ENCODE results near the gene CWF19L1.

Gene CWF19L1

DNA sequence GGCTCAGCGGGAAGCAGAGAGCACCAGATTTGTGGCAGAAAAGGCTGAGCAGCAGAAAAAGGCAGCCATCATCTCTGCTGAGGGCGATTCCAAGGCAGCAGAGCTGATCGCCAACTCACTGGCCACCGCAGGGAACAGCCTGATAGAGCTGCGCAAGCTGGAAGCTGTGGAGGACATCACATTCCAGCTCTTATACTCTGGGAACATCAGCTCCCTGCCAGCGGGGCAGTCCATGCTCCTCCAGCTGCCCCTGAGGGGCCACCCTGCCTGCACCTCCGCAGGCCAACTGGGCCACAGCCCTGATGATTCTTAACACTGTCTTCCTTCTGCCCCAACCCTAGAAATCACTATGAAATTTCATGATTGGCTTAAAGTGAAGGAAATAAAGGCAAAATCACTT is 18.6 kb downstream of the CWF19L1 start:
- DNase-seq = no peak

DNA sequence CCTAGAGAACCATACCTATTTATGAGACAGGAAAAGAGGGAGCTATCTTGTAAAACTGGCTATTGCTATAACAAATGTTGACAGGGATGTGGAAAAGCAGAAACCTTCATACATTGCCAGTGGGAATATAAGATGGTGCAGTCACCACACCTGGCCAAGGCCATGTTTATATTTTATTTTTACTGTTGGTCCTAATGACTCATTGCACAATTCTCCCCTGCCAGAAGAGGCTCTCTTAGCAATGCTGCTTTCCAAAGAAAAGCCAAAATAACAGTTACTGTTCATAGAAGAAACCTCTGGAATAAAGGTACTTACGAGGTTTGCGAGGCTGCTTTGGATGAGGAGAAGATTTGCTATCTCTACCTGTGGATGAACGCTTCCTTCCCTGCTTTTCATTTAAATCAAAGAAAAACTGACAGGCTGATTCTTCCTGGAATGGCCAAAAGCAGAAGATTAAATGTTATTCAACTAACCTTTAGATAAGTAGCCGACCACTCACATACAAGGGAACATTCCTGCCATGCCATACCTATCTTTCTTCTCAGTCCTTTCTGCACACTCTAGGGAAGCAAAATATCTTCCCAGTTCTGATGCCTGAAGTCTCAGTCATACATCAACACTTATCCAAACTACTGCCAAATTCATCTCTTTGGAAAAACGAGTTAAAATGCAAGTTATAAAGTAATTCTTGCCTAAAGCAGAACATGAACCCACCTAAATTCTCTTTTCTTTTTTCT is 21.8 kb downstream of the CWF19L1 start:
- no peak for DNase-seq

DNA sequence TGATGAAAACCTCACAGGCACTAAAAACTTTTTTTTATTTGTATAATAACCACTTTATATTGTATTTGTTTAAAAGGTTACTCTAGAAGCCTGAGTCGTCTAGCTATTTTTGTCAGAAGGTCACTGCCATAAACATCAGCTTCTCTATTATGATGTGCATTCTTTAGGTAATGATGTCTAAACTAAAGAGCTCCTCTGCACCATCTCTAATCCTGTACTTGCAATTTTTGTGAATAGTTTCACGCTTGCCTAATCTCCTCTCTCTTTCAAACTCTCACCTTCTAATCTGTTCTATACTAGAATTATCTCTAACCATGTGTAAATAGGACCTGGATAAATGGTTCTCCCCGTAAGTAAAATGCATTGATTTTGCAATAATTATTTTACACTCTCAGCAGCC is 27.6 kb downstream of the CWF19L1 start:
- no peak for DNase-seq

DNA sequence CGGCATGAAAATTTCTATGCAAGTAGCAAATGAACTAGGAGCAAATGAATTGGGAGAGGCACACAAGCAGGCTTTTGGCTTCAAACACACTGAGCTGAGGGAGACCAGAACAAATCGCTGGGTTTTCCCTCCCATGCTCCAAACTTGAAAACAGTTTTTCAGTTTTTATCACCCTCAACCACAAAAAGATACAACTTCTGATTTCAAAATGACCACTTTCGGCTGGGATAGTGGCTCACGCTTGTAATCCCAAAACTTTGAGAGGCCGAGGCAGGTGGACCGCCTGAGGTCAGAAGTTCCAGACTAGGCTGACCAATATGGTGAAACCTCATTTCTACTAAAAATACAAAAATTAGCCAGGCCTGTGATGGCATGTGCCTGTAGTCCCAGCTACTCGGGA is 29.0 kb downstream of the CWF19L1 start:
- no peak for DNase-seq

DNA sequence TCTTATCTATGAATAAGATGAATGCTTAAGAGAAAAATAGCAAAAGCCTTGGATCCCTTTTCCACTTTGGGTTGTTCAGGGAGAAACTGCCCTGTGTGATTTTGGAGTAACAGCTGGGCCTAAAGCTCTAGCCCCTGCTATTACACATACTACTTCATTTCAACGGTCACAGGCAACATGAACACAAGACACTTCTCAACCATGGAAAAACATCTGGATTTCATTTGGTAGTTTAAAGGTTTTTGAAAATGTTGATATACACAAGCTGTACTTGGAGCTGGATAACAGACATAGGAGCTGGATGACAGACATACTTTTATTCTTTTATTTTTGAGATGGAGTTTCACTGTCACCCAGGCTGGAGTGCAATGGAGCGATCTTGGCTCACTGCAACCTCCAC is 35.3 kb downstream of the CWF19L1 start:
- no peak for DNase-seq

DNA sequence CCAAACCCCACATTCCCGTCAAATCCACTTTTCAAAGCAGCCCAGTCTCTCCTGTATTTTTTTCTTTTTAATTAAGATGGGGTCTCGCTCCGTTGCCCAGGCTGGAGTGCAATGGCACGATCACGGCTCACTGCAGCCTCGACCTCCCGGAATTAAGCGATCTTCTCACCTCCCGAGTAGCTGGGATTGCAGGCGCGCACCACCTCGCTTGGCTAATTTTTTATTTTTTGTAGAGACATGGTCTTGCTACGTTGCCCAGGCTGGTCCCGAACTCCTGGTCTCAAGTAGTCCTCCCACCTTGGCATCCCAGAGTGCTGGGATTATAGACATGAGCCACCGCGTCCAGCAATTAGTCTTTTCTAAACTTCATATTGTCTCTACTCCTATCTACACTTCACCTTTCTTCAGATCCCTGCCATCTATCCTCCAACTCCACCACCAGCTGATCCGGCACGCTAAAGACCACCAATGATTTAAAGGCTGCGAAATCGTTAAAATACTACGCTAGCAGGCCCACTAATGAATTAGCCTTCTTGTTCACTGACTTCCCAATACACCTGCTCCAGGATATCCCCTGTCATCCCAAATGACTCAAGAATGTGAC is 37.5 kb downstream of the CWF19L1 start:
- DNase-seq = no peak

DNA sequence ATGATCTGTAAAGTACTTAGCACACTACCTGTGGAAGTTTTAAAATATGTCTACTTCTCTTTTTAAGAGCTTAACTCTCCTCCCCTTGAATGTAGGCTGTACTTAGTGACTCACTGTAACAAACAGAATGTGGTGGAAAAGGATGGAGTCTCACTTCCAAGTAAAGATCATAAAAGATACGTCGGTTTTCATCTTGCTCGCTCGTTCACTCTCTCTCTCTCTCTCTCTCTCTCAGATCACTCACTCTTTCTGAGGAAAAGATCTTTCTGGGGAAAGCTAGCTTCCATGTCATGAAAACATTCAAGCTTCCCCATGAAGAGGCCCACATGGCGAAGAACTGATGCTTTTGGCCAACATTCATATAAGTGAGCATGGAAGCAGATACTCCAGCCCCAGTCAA is 43.6 kb downstream of the CWF19L1 start:
- DNase-seq = no peak

DNA sequence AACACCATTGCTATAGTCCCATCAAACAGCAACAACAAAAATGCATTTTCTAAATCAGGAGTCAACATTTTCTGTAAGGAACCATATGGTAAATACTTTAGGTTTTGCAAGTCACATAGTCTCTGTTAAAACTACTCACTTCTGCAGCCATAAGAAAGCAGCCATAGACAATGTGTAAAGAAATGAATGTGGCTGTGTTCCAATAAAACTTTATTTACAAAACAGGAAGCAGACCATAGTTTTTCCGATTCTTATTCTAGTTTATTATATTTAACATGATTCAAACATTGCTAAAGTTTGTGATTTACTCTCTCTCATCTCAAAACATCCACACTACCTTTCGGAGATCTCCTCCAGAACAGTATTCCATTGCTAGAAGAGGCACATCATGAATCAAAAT is 44.9 kb downstream of the CWF19L1 start:
- no peak for DNase-seq

DNA sequence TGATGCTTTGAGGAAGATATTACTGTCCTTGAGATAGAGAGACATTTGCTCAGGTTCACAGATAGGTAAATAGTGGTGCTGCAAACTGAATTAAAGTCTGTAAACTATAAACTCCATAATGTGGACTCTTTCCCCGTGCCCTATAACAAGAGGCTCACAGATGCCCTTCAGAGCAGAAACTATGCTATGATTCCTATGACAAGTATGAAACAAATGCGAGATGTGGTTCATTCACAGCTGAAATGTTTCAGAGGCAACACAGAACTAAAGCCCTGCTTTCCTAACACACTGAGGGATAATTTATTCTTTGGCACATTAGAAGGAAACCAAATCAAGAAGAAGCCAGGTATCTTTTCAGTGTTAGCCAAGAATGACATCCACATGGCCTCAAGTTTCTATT is 51.4 kb downstream of the CWF19L1 start:
- no peak for DNase-seq

DNA sequence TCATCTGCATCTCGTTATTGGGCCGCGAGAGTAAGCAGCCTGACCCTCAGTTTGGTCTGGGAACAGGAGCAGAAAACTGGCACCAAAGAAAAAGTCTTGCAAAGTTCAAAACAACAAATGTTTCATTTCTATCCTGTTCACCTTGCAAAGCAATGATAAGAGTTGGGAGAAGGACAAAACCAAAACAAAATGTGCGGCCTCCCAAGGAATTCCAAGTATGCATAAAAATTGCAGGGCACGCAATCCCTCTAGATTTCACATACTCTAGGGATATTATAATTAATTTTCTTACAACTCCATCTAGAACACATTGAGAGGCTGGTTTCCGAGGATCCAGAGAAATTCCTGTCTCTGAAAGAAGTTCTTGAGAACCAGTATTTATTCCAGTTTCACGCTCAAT is 58.1 kb downstream of the CWF19L1 start:
- no peak for DNase-seq

DNA sequence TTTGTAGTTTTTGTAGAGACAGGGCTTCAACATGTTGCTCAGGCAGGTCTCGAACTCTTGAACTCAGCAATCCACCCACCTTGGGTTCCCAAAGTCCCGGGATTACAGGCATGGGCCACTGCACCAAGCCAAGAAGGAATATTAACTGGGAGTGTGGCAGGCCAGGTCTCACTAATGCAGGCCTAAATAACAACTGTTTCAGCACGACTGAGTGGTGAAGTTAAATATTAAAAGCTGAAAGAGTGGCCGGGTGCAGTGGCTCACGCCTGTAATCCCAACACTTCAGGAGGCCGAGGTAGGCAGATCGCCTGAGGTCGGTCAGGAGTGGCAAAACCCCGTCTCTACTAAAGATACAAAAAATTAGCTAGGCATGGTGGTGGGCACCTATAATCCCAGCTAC is 59.2 kb downstream of the CWF19L1 start:
- DNase-seq = no peak

DNA sequence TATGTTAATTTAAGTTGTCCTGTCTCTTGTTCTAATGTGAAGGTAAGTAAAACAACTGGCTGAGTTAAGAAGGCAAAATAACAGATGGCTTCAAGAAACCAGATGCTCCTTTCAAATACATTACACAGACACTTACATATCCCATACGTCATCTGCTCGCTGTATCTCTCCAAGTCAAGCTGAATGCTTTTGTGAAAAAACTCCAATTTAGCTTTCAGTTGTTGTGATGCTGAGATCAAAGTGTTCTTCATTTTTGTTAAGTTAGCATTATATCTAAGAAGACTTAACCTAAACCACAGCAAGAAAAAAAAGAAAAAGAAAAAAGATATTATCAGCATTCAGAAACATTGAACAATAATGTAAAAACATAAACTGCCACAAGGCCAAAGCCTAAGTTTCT is 63.1 kb downstream of the CWF19L1 start:
- DNase-seq = no peak

DNA sequence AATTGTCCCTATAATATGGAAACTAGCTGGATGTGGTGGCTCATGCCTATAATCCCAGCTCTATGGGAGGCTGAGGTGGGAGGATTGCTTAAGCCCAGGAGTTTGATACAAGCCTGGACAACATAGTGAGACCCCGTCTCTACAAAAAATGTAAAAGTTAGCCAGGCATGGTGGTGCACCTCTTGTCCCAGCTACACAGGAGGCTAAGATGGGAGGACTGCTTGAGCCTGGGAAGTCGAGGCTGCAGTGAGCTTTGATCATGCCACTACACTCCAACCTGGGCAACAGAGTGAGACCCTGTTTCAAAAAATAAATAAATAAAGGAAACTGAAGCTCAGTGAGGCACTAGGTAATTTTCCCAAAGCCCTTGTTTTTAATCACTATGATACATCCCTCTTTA is 65.9 kb downstream of the CWF19L1 start:
- no peak for DNase-seq

DNA sequence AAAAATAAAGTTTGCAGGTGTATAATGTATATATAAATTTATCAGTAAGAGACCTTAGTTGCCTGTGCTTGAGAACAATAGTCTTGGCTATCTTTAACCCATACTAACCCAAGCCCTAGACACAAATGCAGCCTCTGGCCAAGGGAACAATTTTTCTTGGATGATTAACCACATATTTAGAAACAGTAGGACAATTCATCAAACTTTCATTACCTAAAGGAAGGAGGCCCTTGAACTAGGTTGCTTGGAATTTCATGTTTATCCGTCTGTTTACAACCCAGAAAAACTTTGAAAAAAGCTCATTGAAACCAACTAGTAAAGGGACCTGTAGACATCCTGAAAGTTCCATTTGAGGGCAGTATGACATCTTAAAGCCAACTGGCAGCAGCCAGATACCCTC is 72.7 kb downstream of the CWF19L1 start:
- DNase-seq = no peak

DNA sequence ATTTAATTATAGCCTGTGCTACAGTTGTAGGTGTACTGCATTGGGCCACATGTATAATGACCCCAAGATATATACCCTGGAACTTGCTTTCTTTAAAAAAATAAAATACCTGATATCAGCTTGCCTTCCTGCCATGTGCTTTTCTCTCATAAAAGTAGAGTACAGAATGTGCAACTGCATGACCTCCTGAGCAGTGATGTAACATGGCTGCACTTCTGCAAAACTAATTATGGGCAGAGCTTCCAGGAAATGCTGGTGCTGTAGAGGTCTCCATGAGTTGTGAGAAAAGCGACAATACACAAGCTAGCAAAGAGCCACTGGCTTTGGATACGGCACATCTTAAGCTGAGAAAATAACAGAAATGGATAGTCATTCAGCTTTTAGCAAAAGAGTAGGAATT is 75.1 kb downstream of the CWF19L1 start:
- no peak for DNase-seq

DNA sequence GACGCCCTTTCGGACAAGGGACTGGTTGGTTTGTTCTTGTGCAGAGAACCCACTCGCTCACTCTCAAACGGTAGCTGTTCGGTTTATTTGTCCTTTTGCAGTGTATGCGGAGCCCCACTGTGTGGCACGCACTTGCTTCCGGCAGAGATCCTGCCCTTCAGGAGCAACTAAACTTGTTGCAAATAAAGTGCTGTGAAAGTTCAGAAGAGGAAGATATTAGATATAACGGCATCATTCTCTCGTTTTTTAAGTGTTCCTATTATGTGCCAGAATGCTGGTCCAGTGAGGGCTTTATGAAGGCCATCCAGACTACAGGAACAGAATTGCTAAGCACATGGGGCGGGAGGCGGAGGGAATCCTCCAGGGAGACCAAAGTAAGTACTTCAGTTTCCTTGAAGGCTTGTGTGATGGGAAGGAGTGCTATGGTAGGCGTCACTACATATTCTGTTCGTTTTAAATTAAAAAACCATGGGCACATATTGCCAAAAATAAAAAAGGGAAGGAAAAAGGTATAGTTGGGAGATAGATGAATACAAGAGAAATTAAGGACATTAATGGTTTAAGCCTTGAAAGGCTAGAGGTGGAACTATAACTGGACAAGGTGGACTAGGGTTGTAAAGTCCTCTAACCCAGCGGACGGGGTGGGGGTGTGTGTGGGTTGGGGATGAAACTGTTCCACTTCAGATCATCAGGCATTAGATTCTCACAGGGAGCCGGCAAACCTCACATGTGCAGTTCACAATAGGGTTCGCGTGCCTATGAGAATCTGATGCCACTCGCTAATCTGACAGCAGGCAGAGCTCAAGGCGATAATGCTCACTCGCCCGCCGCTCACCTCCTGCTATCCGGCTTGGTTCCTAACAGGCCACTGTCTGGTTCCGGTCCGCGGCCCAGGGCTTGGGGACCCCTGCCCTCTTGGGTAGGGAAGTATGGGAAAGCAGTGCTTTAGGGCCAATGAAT is 80.9 kb downstream of the CWF19L1 start:
- DNase-seq = no peak

DNA sequence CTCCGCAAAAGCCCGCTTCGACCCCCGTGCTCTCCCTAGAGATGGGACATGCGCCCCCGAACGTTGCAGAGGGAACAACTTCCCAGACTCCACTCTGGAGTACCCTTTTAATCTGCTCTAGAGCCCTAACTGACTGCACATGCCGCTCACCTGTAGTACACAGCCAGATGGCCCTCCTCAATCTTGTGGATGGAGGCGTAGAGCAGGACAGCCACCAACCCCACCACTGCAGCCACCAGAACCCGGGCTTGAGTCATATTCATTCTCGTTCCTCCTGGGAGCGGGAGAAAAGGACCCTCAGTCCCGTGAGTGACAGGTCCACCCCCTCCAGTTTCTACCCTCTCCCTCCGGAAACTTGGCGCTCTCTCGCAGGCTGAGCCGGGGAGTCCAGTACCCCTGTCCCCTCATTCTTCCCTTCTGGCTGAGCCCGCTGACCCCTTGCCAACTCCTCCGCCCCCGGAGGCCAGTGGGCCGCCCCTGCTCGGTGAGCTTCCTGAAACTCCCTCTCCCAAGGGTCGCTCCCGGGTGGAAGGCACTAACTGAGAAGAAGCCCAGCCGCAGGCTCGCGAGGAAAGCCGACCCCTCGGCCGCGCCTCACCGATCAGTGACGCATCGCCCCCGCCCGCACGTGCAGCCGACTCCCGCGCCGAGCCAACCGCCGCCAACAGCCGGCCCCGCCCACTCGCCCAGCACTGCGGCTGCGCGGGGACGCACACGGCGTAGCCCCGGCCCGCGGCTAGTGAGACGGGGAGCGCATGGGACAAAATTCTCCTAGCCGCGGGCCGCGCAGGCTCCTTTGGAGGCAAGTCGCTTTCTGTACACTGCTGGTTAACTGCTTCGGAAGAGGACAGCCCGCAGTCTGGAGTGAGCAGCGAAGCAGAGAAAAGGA is 81.8 kb downstream of the CWF19L1 start, which contains the start of gene ERLIN1:
ERLIN1 (minus strand) TSS at position 666 of the 889 bp plus-strand sequence; CDS start at position 263, 403 bp downstream.
- peak; percentile 93 for DNase-seq

DNA sequence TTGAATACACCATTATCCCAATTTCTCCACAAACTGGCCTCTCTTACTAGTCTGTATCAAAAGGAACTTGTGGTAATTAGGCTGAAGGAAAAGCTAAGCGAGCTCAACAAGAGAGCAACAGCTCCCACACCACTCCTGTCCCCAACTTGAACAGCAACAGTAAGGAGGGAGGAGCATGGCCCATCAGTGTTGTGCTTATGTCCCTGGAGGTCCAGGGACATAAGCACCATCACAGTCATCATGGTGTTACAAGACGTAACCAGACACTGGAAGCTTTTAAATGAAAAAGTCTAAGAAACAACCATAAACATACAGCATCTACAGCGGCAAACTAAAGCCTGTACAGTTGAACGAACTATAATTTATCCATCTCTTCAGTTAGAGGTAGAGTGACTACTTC is 82.6 kb downstream of the CWF19L1 start:
- DNase-seq = no peak

DNA sequence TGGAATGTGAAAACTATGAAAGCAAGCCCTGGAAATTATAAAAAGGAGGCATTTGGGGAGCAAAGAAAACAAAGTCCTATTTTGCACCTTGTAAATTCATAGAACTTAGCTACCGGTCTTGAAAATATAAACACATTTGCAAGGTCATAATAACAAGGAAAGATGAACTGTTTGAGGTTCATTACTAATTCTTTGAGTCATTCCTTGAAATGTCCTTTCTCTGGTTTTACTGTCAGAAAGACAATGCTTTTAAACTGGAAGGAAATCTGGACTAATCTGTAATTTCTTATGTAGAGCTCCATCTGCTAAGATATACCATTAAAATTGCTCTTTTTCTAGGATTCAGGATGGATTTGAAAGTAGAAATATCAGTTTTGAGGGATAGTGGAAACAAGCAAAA is 83.0 kb downstream of the CWF19L1 start:
- no peak for DNase-seq

DNA sequence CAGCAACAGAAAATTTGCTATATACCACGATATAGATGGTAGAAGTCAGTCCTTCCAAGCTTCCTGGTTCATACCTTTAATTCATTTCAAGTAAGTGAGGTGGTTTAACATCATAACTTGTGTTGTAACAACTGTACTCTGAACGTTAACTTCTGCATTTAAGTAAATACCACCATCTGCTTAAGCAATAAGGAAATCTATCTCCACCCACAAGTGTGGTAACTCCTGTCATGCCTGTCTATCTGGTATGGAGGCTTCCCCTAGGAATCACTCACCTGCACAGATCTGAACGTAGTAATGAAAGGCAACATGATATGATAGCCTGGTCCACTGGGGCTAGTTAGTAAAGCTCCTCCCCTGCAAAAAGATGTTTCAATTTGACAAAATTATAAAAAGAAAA is 84.0 kb downstream of the CWF19L1 start:
- no peak for DNase-seq

DNA sequence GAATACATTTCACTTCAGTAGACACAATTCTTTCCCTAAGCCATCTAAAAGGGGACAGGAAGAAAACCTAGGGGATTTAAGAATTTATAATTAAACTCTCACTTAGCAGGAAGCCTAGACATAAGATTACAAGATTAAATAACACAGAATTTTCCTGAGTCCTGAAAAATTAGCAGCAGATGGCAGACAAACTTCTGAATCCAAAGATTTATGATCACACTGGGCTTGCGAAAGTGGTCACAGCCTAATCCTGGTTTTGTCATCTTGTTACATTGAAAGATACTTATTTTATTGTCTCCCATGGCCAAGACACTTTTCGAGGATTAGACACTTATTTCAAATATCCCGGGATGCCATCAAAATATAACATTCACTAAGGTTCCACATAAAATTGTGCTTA is 84.5 kb downstream of the CWF19L1 start:
- no peak for DNase-seq
